Gastroesophageal sphincter (tissue), 4 donors: ENCODE data around the gene CTNNA3. TPM values are rescaled to one million over a fixed set of nuclear protein-coding genes. Genes with fewer than 3 reads are reported as not detected.

Experiments
- ATAC-seq: fragments of 150-250 bp; one replicate; pipeline ENCODE4 v1.9.1; 2016; ENCODE audit warnings: mild to moderate bottlenecking, moderate library complexity
- H3K27ac ChIP-seq, 4 donors: fragments of 200-600 bp; sonication (generic) in 3 of 4; 1 replicate in 3 of 4; 2 replicates in 1 of 4; pipeline ENCODE4 v1.5.1; 2016 to 2019
- H3K27me3 ChIP-seq: fragments of 200-600 bp; sonication (generic); one replicate; pipeline ENCODE4 v1.5.1; 2019
- H3K36me3 ChIP-seq, 2 donors: fragments of 200-600 bp; sonication (generic); one replicate each; pipeline ENCODE4 v1.5.1; 2019; ENCODE audit warnings: control low read depth in 1 of 2
- H3K4me1 ChIP-seq, 3 donors: fragments of 200-600 bp; sonication (generic); 1 replicate in 2 of 3; 2 replicates in 1 of 3; pipeline ENCODE4 v1.5.1; 2016 to 2019; ENCODE audit warnings: control low read depth in 2 of 3
- H3K4me3 ChIP-seq, 2 donors: fragments of 200-600 bp; sonication (generic); one replicate each; pipeline ENCODE4 v1.5.1; 2019; ENCODE audit warnings: mild to moderate bottlenecking in 1 of 2, moderate library complexity in 1 of 2
- H3K9me3 ChIP-seq, 3 donors: fragments of 200-600 bp; sonication (generic); one replicate each; pipeline ENCODE4 v1.5.1; 2017 to 2019; ENCODE audit warnings: control low read depth in 2 of 3
- CTCF ChIP-seq, 4 experiments: fragments of 200-600 bp in 2 of 4; fragments of 450-650 bp in 2 of 4; sonication (generic) in 1 of 4; IDR thresholded peaks; one replicate each; pipeline ENCODE4 v1.5.1; 2017 to 2019; ENCODE audit warnings: antibody characterized with exemption in 4 of 4, mild to moderate bottlenecking in 2 of 4, moderate library complexity in 2 of 4
- EP300 ChIP-seq: sonication (generic); formaldehyde crosslinking; IDR thresholded peaks from one replicate; pipeline ENCODE4 v1.6.1; 2017; ENCODE audit warnings: antibody characterized with exemption, mild to moderate bottlenecking
- POLR2A ChIP-seq, 2 donors: fragments of 450-650 bp; IDR thresholded peaks; one replicate each; pipeline ENCODE4 v1.6.1; 2017; ENCODE audit warnings: antibody characterized with exemption in 2 of 2, mild to moderate bottlenecking in 2 of 2, moderate library complexity in 1 of 2
- POLR2AphosphoS5 ChIP-seq: sonication (generic); formaldehyde crosslinking; IDR thresholded peaks from one replicate; pipeline ENCODE4 v1.6.1; 2017; ENCODE audit warnings: antibody characterized with exemption
- WGBS, 2 donors: methylation state at CpG; one replicate each; pipeline ENCODE4 v1.1.5; 2018; ENCODE audit warnings: low coverage in 1 of 2; 5-methylcytosine and 5-hydroxymethylcytosine counted together
- total RNA-seq, 4 donors: library from RNA; depleted of rRNA; stranded (reverse); fragments of >200 nt; gene quantifications; one replicate each; pipeline ENCODE4 v1.1.0, GENCODE V29; 2016

The CTNNA3 gene
- total RNA-seq, 4 donors from 2014 or later = 5.1 to 22.0 (median 13.8) TPM

DNA sequence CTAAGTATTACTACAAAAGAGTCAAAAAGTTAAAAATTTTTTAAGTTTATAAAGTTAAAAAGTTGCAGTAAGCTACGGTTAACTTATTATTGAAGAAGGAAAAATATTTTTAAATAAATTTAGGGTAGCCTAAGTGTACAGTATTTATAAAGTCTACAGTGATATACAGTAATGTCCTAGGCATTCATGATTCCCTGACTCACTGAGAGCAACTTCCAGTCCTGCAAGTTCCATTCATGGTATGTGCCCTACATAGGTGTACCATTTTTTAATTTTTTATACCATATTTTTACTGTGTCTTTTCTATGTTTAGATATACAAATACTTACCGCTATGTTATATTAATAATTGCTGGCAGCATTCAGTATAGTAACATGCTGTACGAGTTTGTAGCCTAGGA is 92.3 kb downstream of the CTNNA3 start:
- H3K27me3 ChIP-seq = no peaks in the 10 kb centered on the region
- H3K27ac ChIP-seq = no peak overlapping the region
- no peak overlapping the region for H3K4me3 ChIP-seq
- no peaks in the 10 kb centered on the region for H3K9me3 ChIP-seq
- H3K4me1 ChIP-seq = peaks cover 0 to 17% (median 0%) of the 10 kb centered on the region in 3 donors
- no peak for ATAC-seq
- H3K36me3 ChIP-seq = no peaks in the 10 kb centered on the region
- 83 to 88% methylated on average over 2 to 3 of the region's 3 CpGs for WGBS, 2 donors
- no peak for TF ChIP-seq POLR2AphosphoS5
- no peak for TF ChIP-seq CTCF (IDR thresholded peaks at IDR 0.05)
- TF ChIP-seq EP300 = no peak
- TF ChIP-seq POLR2A (IDR thresholded peaks at IDR 0.05) = no peak

- H3K9me3 ChIP-seq = no peaks in the 10 kb centered on the region
- no peaks in the 10 kb centered on the region for H3K27me3 ChIP-seq
- WGBS, 2 donors = 58 to 78% methylated on average over 6 to 8 of the region's 8 CpGs
- H3K4me1 ChIP-seq = peaks cover 0 to 17% (median 0%) of the 10 kb centered on the region in 3 donors
- TF ChIP-seq CTCF (IDR thresholded peaks at IDR 0.05) = no peak
- no peak for TF ChIP-seq POLR2A (IDR thresholded peaks at IDR 0.05)
- no peak for TF ChIP-seq POLR2AphosphoS5
- no peak for TF ChIP-seq EP300
- no peak overlapping the region for H3K27ac ChIP-seq
- H3K36me3 ChIP-seq = no peaks in the 10 kb centered on the region
- H3K4me3 ChIP-seq = no peak overlapping the region
- no peak for ATAC-seq
These were observed 92.9 kb downstream of the CTNNA3 start for GRCh38 chr10:67603086-67603485.

DNA sequence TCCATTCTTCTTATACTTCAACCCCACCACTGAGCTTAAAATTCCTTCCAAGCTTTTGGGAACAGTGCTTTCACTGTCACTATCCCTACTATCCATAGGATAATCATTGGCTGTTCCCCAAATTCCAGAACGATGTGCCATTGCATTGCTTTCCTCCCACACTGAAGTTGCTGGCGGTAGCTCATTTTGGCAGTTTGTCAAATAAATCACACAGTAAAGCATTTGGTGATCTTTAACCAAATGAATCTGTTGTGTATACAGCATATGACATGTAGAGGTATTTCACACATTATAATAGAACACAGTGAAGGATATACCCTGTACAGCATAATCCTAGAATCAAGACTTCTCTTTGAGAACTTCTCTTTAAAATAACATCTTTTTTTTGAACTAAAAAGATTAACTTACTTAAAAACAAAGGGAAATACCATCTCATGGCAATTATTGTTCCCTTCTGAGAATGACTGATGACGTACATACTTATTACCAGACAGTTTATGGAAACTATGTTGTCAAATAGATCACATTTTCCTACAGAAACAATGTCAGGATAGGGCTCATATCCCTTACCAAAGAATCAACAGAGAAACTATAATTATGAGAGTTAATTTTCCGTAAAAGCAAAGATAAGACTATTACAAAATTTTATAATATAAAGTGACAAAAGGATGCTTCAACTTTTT is 93.6 kb downstream of the CTNNA3 start:
- H3K36me3 ChIP-seq = no peaks in the 10 kb centered on the region
- TF ChIP-seq POLR2A (IDR thresholded peaks at IDR 0.05) = no peak
- no peak for TF ChIP-seq POLR2AphosphoS5
- TF ChIP-seq EP300 = no peak
- TF ChIP-seq CTCF (IDR thresholded peaks at IDR 0.05) = no peak
- H3K27me3 ChIP-seq = no peaks in the 10 kb centered on the region
- 10 to 36% methylated on average over 4 of the region's 4 CpGs for WGBS, 2 donors
- ATAC-seq = no peak
- peaks cover 0 to 17% (median 0%) of the 10 kb centered on the region in 3 donors for H3K4me1 ChIP-seq
- peak overlapping the region in 2 of 4 donors; percentile 25 to 31 for H3K27ac ChIP-seq
- no peaks in the 10 kb centered on the region for H3K9me3 ChIP-seq
- no peak overlapping the region for H3K4me3 ChIP-seq

DNA sequence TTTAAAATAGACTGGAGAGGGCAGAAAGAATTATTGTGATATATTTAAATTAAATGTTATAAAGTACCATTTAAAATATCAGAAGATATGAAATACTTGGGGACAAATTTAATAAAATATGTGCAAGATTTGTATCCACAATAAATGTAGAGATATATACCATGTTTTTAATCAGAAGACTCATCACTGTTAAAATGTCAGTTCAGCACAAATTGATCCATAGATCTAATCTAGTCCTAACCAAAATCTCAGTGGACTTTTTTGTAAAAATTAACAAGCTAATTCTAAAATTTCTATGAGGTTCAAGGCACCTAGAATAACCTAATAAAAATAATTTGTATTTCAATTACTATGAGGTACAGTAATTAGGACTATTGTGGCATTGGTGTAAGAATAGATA is 96.4 kb downstream of the CTNNA3 start:
- no peak for ATAC-seq
- H3K27me3 ChIP-seq = no peaks in the 10 kb centered on the region
- no peaks in the 10 kb centered on the region for H3K36me3 ChIP-seq
- no peak overlapping the region for H3K27ac ChIP-seq
- no peak for TF ChIP-seq EP300
- no peak for TF ChIP-seq POLR2AphosphoS5
- no peak for TF ChIP-seq CTCF (IDR thresholded peaks at IDR 0.05)
- no peak for TF ChIP-seq POLR2A (IDR thresholded peaks at IDR 0.05)
- no peaks in the 10 kb centered on the region for H3K9me3 ChIP-seq
- H3K4me3 ChIP-seq = no peak overlapping the region
- peaks cover 0 to 7% (median 0%) of the 10 kb centered on the region in 3 donors for H3K4me1 ChIP-seq

DNA sequence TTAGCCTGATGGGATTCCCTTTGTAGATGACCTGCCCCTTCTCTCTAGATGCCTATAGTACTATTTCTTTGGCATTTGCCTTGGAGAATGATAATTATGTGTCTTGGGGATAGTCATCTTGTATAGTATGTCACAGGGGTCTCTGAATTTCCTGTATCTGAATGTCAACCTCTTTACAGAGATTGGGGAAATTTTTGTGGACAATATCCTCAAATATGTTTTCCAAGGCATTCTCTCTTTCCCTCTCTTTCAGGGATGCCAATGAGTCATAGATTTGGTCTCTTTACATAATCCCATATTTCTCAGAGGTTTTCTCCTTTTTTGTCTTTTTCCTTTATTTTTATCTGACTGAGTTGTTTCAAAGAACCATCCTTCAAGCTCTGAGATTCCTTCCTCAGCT is 99.4 kb downstream of the CTNNA3 start:
- Histone ChIP-seq H3K4me3 (no peak overlapping the region), H3K4me1 (no peaks in the 10 kb centered on the region), H3K36me3 (no peaks in the 10 kb centered on the region), H3K27ac (no peak overlapping the region), H3K27me3 (no peaks in the 10 kb centered on the region), H3K9me3 (no peaks in the 10 kb centered on the region)
- TF ChIP-seq CTCF (IDR thresholded peaks at IDR 0.05) (no peak), POLR2AphosphoS5 (no peak), EP300 (no peak), POLR2A (IDR thresholded peaks at IDR 0.05) (no peak)
- no peak for ATAC-seq
